ENCODE results near the gene ALKBH4.
"Not testable (repeated sequence)": the region's sequence is repeated elsewhere in the genome, so short reads cannot be mapped to it uniquely, and the experiment has no call there.

Gene ALKBH4, protein sequence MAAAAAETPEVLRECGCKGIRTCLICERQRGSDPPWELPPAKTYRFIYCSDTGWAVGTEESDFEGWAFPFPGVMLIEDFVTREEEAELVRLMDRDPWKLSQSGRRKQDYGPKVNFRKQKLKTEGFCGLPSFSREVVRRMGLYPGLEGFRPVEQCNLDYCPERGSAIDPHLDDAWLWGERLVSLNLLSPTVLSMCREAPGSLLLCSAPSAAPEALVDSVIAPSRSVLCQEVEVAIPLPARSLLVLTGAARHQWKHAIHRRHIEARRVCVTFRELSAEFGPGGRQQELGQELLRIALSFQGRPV

DNA sequence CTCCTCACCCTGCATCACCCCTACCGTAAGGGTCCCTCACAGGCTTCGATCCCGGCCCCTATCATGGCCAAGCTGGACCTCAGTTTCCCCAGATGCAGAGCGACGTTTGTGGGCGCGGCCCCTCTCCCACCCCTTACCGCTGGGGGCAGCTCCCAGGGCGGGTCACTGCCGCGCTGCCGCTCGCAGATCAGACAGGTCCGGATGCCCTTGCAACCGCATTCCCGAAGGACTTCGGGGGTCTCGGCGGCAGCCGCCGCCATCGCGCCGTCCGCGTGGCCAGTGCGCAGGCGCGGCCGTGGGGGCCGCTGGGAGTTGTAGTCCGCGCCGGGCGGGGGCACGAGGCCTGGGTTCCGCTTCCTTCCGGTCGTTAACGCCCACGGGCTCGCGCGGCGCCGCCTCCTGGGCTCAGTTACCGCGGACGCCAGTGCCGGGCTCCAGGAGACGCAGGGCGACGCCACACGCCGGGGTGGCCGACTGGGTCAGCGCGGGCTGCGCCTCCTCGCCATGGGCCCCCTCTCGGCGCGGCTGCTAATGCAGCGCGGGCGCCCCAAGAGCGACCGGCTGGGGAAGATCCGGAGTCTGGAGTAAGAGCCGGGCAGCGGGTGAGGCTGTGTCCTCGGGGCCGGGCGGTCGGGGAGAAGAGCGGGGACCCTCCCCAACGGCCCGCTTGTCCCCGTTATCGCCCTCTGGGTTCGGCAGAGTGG, at the start of gene ALKBH4, which contains the start of gene LRWD1:
Gene ALKBH4 (minus strand): TSS at position 287 of the 704 bp plus-strand sequence. CDS start 27 bp downstream, at position 260.
Gene LRWD1 (plus strand): TSS at position 408 of the 704 bp plus-strand sequence. CDS start 97 bp downstream, at position 505.
- peak; percentile 97 for DNase-seq

DNA sequence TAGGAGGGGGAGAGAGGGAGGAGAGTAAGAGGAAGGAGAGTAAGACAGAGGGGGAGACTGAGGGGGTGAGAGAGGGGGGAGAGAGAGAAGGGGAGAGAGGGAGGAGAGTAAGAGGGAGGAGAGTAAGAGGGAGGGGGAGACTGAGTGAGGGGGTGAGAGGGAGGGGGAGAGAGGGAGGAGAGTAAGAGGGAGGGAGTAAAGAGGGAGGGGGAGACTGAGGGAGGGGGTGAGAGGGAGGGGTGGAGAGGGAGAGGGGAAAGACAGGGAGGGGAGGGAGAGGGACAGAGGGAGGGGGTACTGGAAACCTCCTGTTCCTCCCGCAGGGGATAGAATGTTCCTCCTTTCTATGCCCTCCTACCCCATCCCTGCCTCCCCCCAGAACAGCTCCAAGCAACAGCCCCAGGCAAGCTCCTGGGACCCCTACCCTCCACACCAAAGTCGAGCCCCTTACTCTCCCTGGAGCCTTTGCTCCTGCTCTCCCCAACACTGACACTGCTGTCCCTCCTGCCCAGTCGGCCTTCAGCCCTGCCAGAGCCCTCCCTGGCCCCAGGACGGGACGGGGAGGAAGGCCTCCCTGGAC, 48.1 kb upstream of the ALKBH4 start:
- DNase-seq = not testable (repeated sequence)

GRCh38 chr7:102511860-102512522, 47.3 kb upstream of the ALKBH4 start:
- not testable (repeated sequence) for DNase-seq

- DNase-seq = not testable (repeated sequence)
Observed at GRCh38 chr7:102510575-102510974, 45.9 kb upstream of the ALKBH4 start.

DNA sequence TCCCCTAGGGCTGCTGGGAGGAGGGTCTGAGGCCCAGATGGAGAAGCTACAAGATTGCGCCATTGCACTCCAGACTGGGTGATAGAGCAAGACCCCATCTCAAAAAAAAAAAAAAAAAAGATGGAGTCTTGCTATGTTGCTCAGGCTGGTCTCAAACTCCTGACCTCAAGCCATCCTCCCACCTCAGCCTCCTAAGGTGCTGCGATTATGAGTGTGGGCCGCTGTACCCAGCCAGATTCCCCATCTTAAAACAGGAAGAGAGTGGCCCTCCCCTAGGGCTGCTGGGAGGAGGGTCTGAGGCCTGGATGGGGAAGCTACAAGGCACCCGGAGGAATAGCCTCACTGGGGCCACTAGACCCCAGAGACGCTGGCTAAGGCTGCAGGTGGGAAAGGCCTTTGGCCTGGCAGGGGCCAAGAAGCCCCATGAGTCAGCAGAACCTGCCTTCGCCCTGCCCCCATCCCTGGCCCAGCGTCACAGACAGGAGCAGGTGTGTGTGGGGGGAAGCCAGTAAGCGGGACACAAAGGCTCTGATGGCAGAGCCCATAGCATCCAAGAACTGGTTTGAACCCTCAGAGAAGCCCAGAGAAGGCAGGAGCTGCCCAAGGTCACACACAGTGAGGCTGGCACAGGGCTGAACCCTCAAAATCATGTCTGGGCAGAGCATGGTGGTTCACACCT, 42.9 kb upstream of the ALKBH4 start:
- DNase-seq = not testable (repeated sequence)

GRCh38 chr7:102505298-102506185, 40.9 kb upstream of the ALKBH4 start:
- not testable (repeated sequence) for DNase-seq

DNA sequence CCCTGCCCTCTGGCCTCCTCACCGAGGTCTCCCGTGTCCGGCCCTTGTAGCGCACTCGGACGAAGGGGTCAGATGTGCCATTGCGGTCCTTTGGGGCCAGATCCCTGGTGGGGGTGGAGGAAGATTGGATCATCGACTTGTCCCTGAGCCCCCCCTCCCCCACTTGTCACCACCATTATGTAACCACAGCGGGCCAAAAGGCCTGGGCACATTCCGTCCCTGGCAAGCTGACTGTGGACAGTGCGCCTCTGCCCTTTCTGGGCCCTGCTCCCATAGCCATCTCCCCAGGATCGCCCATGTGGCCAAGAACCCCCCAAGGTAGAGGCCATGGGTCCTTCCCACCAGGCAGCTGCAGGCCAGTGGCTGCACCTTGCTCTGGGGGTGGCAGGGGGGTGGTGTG, 38.5 kb upstream of the ALKBH4 start:
- not testable (repeated sequence) for DNase-seq

- not testable (repeated sequence) for DNase-seq
Observed at GRCh38 chr7:102498321-102498720, 33.7 kb upstream of the ALKBH4 start.

DNA sequence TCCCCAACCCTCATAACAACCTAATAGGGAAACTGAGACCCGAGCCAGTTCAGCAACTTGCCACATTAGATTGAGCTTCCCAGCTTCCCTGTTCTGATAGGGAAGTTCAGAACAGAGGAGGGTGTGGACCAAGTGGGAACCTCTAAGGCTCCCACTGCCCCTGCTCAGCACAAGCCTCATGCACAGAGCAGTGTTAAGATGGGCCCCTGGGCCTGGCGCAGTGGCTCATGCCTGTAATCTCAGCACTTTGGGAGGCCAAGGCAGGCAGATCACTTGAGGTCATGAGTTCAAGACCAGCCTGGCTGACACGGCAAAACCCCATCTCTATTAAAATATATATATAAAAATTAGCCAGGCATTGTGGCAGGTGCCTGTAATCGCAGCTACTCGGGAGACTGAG, 32.6 kb upstream of the ALKBH4 start:
- DNase-seq = not testable (repeated sequence)

DNA sequence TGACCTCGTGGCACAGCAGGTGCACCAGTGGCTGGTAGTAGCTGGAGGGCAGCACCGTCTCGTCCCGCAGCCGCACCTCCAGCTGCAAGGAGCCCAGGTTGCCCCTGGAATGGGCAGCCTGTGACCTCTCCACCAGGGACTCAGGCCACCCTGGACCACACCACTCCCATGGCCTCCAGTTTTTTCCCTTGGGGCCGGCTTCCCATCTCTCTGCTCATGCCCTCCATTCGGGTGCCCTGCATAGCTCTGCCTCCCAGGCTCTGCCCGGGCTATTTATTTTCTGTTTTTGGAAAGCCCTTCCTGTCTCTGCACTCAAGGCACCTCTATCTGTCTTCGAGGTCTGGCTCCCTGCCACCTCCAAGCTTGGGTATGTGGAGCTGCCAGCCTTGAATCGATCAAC, 32.2 kb upstream of the ALKBH4 start:
- DNase-seq = not testable (repeated sequence)

DNA sequence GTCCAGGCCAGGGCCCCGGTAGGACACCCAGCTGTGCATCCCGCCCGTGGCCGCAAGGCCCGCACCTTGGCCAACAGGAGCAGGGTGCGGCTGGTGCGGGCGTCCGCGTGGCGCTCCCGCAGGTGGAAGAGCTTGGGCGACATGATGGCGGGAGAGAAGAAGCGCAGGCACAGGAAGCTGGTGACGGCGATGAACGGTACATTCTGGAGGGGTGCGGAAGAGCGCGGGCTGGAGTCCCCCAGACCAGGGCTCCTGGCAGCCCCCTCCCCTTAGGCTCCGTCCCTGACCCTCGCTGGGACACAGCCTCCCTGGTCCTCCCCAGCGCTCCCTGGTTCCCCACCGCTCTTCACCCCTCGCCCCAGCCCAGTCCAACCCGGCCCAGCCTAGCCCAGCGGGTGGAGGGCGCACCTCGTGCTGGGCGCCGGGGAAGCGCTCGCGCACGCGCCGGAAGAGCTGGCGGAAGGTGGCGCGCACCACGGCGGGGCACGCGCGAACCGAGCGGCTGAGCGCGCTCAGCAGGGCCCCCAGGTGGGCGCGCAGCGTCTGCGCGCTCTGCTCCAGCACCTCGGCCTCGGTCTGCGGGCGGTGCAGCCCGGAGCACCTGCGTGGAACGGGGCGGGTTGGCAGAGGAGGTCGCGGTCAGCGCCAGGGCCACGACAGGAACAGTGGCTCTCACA, 29.9 kb upstream of the ALKBH4 start:
- DNase-seq = not testable (repeated sequence)

- not testable (repeated sequence) for DNase-seq
Observed at GRCh38 chr7:102494026-102494425, 29.4 kb upstream of the ALKBH4 start.

GRCh38 chr7:102493220-102493935, 28.7 kb upstream of the ALKBH4 start:
- not testable (repeated sequence) for DNase-seq

DNA sequence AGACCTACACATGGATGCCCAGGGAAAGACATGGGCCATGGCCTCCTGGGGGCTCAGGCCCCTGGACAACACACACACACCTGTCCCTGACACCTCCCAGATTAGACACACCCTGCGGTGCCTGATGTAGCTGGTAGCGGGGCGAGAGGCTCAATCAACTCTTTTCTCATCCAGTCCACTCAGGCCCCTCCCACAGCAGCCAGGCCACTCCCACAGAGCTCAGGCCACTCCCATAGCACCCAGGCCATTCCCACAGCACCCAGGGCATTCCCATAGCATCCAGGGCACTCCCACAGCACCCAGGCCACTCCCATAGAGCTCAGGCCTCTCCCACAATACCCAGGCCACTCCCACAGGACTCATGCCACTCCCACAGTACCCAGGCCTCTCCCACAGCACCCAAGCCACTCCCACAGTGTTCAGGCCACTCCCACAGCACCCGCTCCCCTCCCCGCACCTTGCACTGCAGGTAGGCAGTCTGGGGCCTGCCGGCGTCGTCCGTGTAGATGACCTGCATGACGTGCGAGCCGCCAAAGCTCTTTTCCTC, 25.9 kb upstream of the ALKBH4 start:
- not testable (repeated sequence) for DNase-seq

DNA sequence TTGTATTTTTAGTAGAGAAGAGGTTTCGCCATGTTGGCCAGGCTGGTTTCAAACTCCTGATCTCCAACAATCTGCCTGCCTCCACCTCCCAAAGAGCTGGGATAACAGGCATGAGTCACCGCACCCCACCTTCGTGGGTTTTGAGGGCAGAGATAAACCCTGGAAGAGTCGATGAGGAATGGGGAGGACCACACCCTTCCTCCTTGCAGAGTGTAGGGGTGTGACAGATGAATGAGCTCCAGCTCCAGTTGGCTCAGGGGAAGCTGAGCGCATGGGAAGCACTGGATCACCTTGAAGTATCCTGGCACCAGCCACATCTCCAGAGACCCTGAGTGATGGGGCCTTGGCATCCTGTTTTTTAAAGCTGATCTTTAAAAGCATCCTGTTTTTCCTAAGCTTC, 19.7 kb upstream of the ALKBH4 start:
- DNase-seq = not testable (repeated sequence)

GRCh38 chr7:102481962-102482361, 17.3 kb upstream of the ALKBH4 start:
- not testable (repeated sequence) for DNase-seq

GRCh38 chr7:102479982-102480637, 15.4 kb upstream of the ALKBH4 start:
- DNase-seq = not testable (repeated sequence)

DNA sequence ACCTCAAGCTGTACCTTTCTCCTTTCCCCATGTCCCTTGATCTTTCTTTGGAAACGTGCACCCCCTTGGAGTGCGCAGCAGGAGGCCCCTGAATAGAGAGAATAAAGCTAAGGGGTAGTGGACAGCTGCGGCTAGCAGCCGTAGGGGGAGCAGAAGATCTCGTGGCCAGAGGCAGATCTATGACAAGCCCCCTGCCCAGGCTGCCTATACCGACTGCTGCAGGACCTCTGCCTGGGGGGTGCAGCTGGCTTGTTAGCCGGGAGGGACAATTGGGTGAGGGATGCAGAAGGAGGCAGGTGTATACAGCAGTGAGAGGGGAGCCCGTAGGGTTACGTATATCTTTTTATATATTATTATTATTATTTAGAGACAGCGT, 14.5 kb upstream of the ALKBH4 start:
- DNase-seq = not testable (repeated sequence)
